A673 (cell line): ENCODE measurements around the gene PTCRA. TPM values are rescaled to one million over a fixed set of nuclear protein-coding genes. Genes with fewer than 3 reads are reported as not detected.

Experiments
- BruUV-seq: library from RNA; stranded (reverse); fragments of 400-500 nt; replicated peaks from 2 replicates; lab custom pipeline; 2021; lab: Mats Ljungman, UMichigan
- CTCF ChIA-PET: fragments of 300-600 bp; sonication (Branson Sonifier 250); formaldehyde crosslinking; loops from one replicate; lab custom pipeline; 2022; ENCODE audit warnings: antibody characterized with exemption; lab: Charles Lee
- POLR2A ChIA-PET: fragments of 300-600 bp; sonication (Branson Sonifier 250); formaldehyde crosslinking; loops from one replicate; lab custom pipeline; 2022; ENCODE audit warnings: antibody characterized with exemption; ENCODE audit not compliant: low non-redundant PET; lab: Charles Lee
- DNase-seq: peaks from one replicate; pipeline ENCODE4 v3.0.0-alpha.2; 2015; ENCODE audit warnings: low spot score
- H3K27ac ChIP-seq: fragments of 200-600 bp; sonication (generic); 2 replicates; pipeline ENCODE4 v1.5.1; 2016; ENCODE audit warnings: mixed run types, low read depth, mild to moderate bottlenecking, mixed read lengths, antibody characterized with exemption, low read length; ENCODE audit not compliant: poor library complexity, severe bottlenecking
- H3K27me3 ChIP-seq: fragments of 200-600 bp; sonication (generic); replicated peaks from 2 replicates; pipeline ENCODE4 v1.6.1; 2017; ENCODE audit warnings: mixed run types, low read depth, mild to moderate bottlenecking, mixed read lengths, antibody characterized with exemption, low read length; ENCODE audit not compliant: insufficient read depth, poor library complexity
- H3K36me3 ChIP-seq: fragments of 200-600 bp; sonication (generic); 2 replicates; pipeline ENCODE4 v1.6.1; 2016; ENCODE audit warnings: mixed run types, mild to moderate bottlenecking, mixed read lengths, antibody characterized with exemption, low read length; ENCODE audit not compliant: insufficient read depth, poor library complexity, severe bottlenecking
- H3K4me1 ChIP-seq: fragments of 200-600 bp; sonication (generic); 2 replicates; pipeline ENCODE4 v1.6.1; 2017; ENCODE audit warnings: mixed run types, mild to moderate bottlenecking, mixed read lengths, antibody characterized with exemption, low read length; ENCODE audit not compliant: insufficient read depth, poor library complexity, severe bottlenecking
- H3K4me3 ChIP-seq: fragments of 200-600 bp; sonication (generic); 2 replicates; pipeline ENCODE4 v1.5.1; 2016; ENCODE audit warnings: low read depth, mixed run types, mild to moderate bottlenecking, mixed read lengths, low read length; ENCODE audit not compliant: poor library complexity, severe bottlenecking
- H3K9me3 ChIP-seq: fragments of 200-600 bp; sonication (generic); 2 replicates; pipeline ENCODE4 v1.6.1; 2016; ENCODE audit warnings: mixed run types, low read depth, mild to moderate bottlenecking, mixed read lengths, antibody characterized with exemption, low read length; ENCODE audit not compliant: poor library complexity, severe bottlenecking
- CTCF ChIP-seq: fragments of 300-800, 200-600 bp; sonication (generic); conservative IDR thresholded peaks from 2 replicates; pipeline ENCODE4 v1.5.1; 2017; ENCODE audit warnings: low read depth, mild to moderate bottlenecking, antibody characterized with exemption, low read length, moderate library complexity, mixed read lengths
- EZH2 ChIP-seq: fragments of 200-600 bp; sonication (generic); IDR thresholded peaks from 2 replicates; pipeline ENCODE4 v1.6.1; 2017; ENCODE audit warnings: borderline replicate concordance, low read depth, mild to moderate bottlenecking, mixed read lengths, antibody characterized with exemption, low read length; ENCODE audit not compliant: poor library complexity, severe bottlenecking
- intact Hi-C: fragments of 100-400 bp; cut with micrococcal nuclease; formaldehyde crosslinking; loops from one replicate; pipeline ENCODE4 v1.10.0; 2022; ENCODE audit not compliant: unreplicated experiment
- total RNA-seq: library from RNA; stranded (reverse); gene quantifications from 2 replicates; pipeline ENCODE4 v1.2.3, GENCODE V29; 2021

The PTCRA gene
- total RNA-seq, 1 experiment from 2014 or later: not detected

- no peak overlapping the region for H3K4me3 ChIP-seq
- POLR2A ChIA-PET: no interaction called here
- BruUV-seq: no TSS peak
- intact Hi-C loops: no loop called here
- H3K27me3 ChIP-seq: no peaks in the 10 kb centered on the region
- no peaks in the 10 kb centered on the region for H3K9me3 ChIP-seq
- H3K27ac ChIP-seq: no peak overlapping the region
- CTCF ChIA-PET: no interaction called here
- peaks cover 6% of the 10 kb centered on the region for H3K4me1 ChIP-seq
- TF ChIP-seq EZH2: no peak
- TF ChIP-seq CTCF: no peak
- no peaks in the 10 kb centered on the region for H3K36me3 ChIP-seq
- no peak for DNase-seq
Measured at GRCh38 chr6:42907336-42907735, 8.5 kb upstream of the PTCRA start.

GRCh38 chr6:42909835-42910234 is 6.0 kb upstream of the PTCRA start:
- no TSS peak for BruUV-seq
- Histone ChIP-seq H3K27ac (no peak overlapping the region), H3K4me3 (no peak overlapping the region), H3K9me3 (no peaks in the 10 kb centered on the region), H3K4me1 (no peaks in the 10 kb centered on the region), H3K27me3 (no peaks in the 10 kb centered on the region), H3K36me3 (no peaks in the 10 kb centered on the region)
- POLR2A ChIA-PET: interaction anchor here (0.7 kb wide), 2 partner anchors 35 to 691 kb away, joined by 10 to 11 read pairs; no protein-coding TSS in a partner anchor
- no peak for TF ChIP-seq CTCF
- no peak for TF ChIP-seq EZH2
- intact Hi-C loops: no loop called here
- no peak for DNase-seq
- CTCF ChIA-PET: interaction anchor here (0.6 kb wide), 1 partner anchor 75 kb away, joined by 4 read pairs; the partner anchor contains the start of gene PPP2R5D

GRCh38 chr6:42911171-42912021 is 4.5 kb upstream of the PTCRA start:
- ChIA-PET POLR2A (no interaction called here), CTCF (no interaction called here)
- BruUV-seq: no TSS peak
- intact Hi-C loops: no loop called here
- no peaks in the 10 kb centered on the region for H3K9me3 ChIP-seq
- no peaks in the 10 kb centered on the region for H3K27me3 ChIP-seq
- H3K36me3 ChIP-seq: no peaks in the 10 kb centered on the region
- no peak overlapping the region for H3K4me3 ChIP-seq
- DNase-seq: no peak
- no peak overlapping the region for H3K27ac ChIP-seq
- H3K4me1 ChIP-seq: no peaks in the 10 kb centered on the region
- no peak; the same call in 1 of the 2 replicates for TF ChIP-seq CTCF
- no peak for TF ChIP-seq EZH2
